Sciatic nerve (tissue), 2 donors: Measurements from ENCODE around the gene HOXD1. TPM values are rescaled to one million over a fixed set of nuclear protein-coding genes. Genes with fewer than 3 reads are reported as not detected.

Experiments used
- ATAC-seq: fragments of 200-7000 bp; cut with Tn5 transposase; one replicate; pipeline ENCODE4 v1.9.1; 2020; ENCODE audit warnings: mild to moderate bottlenecking, moderate library complexity
- DNase-seq: peaks from one replicate; pipeline ENCODE4 v3.0.0-alpha.2; 2020; ENCODE audit warnings: low spot score
- intact Hi-C: fragments of 100-400 bp; cut with DNase I; formaldehyde crosslinking; loops from one replicate; pipeline ENCODE4 v1.14.2; 2022
- microRNA-seq: library from miRNA; unstranded; fragments of <30 nt; microRNA quantifications from one replicate; pipeline ENCODE4 v1.2.0, GENCODE V29; 2020
- total RNA-seq: library from RNA; stranded (reverse); fragmentation: NEBNext Ultra II Directional; extraction: Animal tissue kit (Norgen Biotek cat#: 25700); gene quantifications from one replicate; pipeline ENCODE4 v1.2.1, GENCODE V29; 2021
- donor health status: DM: no; HTN: no; CAD: no.
- donor health status: DM: no; HTN: no; CAD: no.

Gene HOXD1
- total RNA-seq, 1 donor from 2014 or later: 1.9 TPM

- ATAC-seq: no peak
- no peak for DNase-seq
These were observed 17.7 kb downstream of the HOXD1 start for GRCh38 chr2:176206136-176206535.

GRCh38 chr2:176206682-176207081, 18.2 kb downstream of the HOXD1 start:
- intact Hi-C loops: no loop called here
- ATAC-seq (no peak), DNase-seq (no peak)

More at GRCh38 chr2:176206136-176206535, 17.7 kb downstream of the HOXD1 start:
- intact Hi-C loops: no loop called here

- DNase-seq (no peak), ATAC-seq (no peak)
- intact Hi-C loops: no loop called here
These were observed 22.6 kb downstream of the HOXD1 start for GRCh38 chr2:176211110-176211509.

GRCh38 chr2:176212276-176212675, 23.8 kb downstream of the HOXD1 start:
- ATAC-seq (no peak), DNase-seq (no peak)
- intact Hi-C loops: no loop called here

- ATAC-seq (no peak), DNase-seq (no peak)
- intact Hi-C loops: no loop called here
These were observed 24.9 kb downstream of the HOXD1 start for GRCh38 chr2:176213406-176213805.

GRCh38 chr2:176227874-176228273, 39.4 kb downstream of the HOXD1 start:
- no peak for DNase-seq
- intact Hi-C loops: no loop called here
- no peak for ATAC-seq

GRCh38 chr2:176234156-176234555, 45.7 kb downstream of the HOXD1 start:
- DNase-seq (no peak), ATAC-seq (no peak)
- intact Hi-C loops: no loop called here

- intact Hi-C loops: no loop called here
- DNase-seq (no peak), ATAC-seq (no peak)
These were observed 46.5 kb downstream of the HOXD1 start for GRCh38 chr2:176234940-176235339.

- DNase-seq (no peak), ATAC-seq (no peak)
- intact Hi-C loops: no loop called here
These were observed 49.0 kb downstream of the HOXD1 start for GRCh38 chr2:176237456-176237855.

GRCh38 chr2:176239031-176239430, 50.6 kb downstream of the HOXD1 start:
- intact Hi-C loops: no loop called here
- DNase-seq (no peak), ATAC-seq (no peak)

GRCh38 chr2:176240301-176240700, 51.8 kb downstream of the HOXD1 start:
- DNase-seq (no peak), ATAC-seq (no peak)
- intact Hi-C loops: no loop called here

Small RNA genes within 50 kb of the gene (microRNA-seq; reads per million reads assigned to microRNA genes)
- gene MIR10B: 39,547 reads per million, percentile 97 among the genes with 10 or more reads in this experiment

Other genes starting within 250 kb of the HOXD1 start
- 42.1 TPM for gene LNPK, start 186.4 kb upstream of the HOXD1 start, total RNA-seq
- gene EVX2, start 104.7 kb upstream of the HOXD1 start, total RNA-seq: not detected
- not detected for gene HOXD13, start 95.9 kb upstream of the HOXD1 start, total RNA-seq
- gene HOXD12, start 88.9 kb upstream of the HOXD1 start, total RNA-seq: not detected
- gene HOXD11, start 81.4 kb upstream of the HOXD1 start, total RNA-seq: 0.40 TPM
- 1.9 TPM for gene HOXD10, start 71.9 kb upstream of the HOXD1 start, total RNA-seq
- 4.9 TPM for gene HOXD9, start 65.9 kb upstream of the HOXD1 start, total RNA-seq
- 11.9 TPM for gene HOXD8, start 59.0 kb upstream of the HOXD1 start, total RNA-seq
- 6.8 TPM for gene HOXD4, start 37.1 kb upstream of the HOXD1 start, total RNA-seq
- gene HOXD3, start 31.4 kb upstream of the HOXD1 start, total RNA-seq: 9.8 TPM
- 22.8 TPM for gene MTX2, start 80.8 kb downstream of the HOXD1 start, total RNA-seq